Left renal pelvis (tissue), 4 donors: ENCODE results near the gene GRIN2C. TPM values are rescaled to one million over a fixed set of nuclear protein-coding genes. Genes with fewer than 3 reads are reported as not detected.

Source experiments
- DNase-seq, 4 donors: peaks; one replicate each; pipeline ENCODE4 v3.0.0-alpha.2; 2013; ENCODE audit warnings: low read depth in 4 of 4, low spot score in 3 of 4
- polyA plus RNA-seq, 4 donors: library from polyadenylated mRNA; unstranded; fragments of 120-200 nt; gene quantifications; one replicate each; pipeline ENCODE4 v1.2.1, GENCODE V29; 2013; ENCODE audit not compliant: insufficient read length in 4 of 4

Gene GRIN2C
- polyA plus RNA-seq, 4 donors, result 0.13 to 0.74 (median 0.27) TPM

DNA sequence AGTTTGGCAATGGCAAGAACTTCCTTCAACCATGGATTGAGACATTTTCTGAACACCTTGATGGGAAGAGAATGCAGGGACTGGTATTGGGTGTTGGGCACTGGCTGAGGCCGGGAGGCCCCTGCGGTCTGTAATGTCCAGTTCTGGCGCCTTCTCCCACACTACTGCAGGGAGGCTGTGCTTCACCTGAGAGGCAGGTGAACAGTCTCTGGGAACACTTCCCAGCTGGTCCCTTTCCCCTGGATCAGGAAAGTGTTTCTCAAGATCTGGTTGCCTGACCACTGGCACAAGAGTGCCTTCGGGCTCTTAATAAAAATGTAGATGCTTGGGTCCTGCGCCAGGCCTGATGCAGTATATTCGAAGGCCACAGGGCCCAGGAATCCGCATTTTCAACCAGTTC, 55.0 kb downstream of the GRIN2C start:
- DNase-seq, result no peak

DNA sequence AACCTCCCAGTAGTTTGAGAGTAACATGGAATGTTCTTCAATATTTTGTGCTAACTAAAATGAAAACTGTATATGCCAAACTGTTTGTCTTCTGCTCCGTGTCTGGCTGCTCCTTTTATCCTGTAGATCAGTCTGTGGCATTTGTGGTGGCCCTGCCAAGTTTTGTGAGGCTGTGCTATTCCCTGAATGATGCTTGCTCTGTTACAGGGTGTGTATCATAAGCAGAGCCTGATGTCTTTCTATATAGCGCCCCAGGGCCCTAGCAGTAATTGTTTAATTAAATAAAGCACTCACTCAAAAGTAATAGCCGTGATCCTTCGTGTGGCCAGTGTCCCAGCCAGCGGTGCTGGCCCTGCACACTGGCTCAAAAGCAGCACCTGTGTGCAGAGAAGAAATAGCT, 55.7 kb downstream of the GRIN2C start:
- DNase-seq, result no peak

DNA sequence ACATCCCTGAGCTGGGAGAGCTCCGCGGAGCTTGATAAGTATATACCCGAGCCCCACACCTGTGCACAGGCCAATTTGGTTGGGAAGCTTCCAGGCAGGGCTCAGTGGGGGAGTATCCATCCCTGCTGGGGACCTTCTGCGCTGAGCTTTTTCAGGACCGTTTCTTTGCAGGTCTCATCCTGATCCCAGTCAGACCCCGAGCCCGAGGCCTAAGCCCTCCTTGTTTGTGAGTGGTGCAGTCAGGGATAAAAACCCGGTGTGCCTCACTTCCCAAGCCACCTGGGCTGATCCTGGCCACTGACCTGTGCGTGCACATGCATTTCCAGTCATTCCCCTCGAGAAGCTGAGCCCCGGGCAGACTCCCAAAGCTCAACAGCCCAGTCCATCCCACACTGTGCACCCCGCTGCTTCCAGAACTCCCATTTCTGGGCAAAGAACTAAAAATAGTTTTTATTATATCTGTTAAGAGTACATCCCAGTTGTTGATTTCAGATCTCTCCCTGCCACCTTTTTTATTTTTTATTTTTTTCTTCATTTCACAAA, 56.2 kb downstream of the GRIN2C start:
- DNase-seq, result no peak

DNA sequence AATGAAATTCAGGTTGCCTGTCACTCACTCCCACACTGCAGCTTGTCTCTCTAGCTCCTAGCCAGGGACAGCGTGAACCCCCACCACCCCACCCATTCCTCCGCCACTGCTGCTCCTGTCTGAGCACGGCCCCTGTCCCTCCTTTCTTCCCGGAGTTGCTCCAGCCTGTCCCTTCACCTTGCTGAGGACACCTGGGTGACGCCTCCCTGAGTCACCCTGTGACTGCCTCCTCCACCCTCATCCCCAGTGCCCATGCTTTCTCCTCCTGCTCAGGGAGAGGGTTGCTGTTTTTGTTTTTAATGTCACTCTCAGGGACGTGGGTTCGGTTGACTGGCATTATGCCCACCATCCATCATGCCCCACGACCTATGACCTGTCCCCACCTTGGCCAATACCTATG, 57.8 kb downstream of the GRIN2C start:
- DNase-seq, result no peak

DNA sequence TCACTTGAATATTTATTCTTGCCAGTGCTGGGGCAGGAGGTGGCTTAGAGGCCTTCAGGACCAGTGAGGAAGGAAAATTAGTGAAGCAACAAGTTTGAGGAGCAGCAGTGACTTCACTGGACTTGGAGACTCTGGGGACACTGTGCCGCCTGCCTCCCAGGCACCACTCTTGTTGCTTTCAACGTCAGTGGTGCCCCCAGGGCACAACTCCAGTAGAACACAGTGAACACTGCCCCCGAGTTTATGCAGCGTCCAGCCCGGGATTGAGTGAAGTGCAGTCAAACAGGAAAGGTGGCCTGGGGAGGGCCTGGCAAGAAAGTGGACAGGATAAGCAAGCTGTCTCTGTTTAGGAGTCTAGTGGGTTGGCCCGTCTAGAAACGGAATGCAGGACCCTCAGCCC, 59.2 kb downstream of the GRIN2C start:
- no peak for DNase-seq

DNA sequence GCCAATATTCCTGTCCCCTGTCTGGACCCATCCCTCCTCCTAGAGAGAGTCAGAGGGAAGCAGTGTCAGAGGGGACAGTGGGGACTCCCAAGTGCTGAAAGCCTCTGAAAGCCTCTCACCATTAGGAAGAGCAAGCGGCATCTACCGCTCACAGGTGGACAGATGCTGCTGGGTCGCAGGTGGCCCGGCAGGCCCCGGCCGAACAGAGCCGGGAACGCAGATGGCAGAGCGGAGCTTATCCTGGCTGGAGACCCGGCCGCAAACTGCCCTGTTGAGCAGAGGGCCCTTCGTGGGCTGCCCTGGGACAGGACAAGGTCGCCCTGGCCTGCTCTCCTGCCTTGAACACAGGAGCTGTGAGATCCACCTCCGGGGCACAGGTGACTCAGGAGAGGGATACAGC, 60.6 kb downstream of the GRIN2C start:
- DNase-seq, result no peak

DNA sequence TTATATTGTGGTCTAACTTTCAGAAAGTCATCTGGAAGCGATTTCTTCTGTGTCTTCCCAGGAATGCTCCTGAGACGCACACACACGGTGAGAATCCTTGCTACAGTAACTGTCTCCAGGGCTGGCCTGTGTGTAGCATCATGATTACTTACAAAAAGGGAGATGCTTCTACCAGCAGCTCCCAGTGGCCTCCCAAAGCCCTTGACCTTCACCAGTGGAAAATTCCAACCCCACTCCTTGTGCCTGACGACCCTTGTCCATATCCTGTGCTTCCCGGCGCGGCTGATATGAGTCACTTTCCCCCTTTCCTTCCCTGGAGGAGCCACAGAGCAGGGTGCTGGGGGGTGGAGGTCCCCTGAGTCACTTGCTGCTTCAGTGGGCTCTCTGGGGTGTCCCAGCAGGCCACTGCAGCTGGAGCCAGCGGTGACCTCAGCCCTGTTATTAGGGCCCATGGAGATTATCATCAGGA, 61.4 kb downstream of the GRIN2C start:
- DNase-seq, result no peak

DNA sequence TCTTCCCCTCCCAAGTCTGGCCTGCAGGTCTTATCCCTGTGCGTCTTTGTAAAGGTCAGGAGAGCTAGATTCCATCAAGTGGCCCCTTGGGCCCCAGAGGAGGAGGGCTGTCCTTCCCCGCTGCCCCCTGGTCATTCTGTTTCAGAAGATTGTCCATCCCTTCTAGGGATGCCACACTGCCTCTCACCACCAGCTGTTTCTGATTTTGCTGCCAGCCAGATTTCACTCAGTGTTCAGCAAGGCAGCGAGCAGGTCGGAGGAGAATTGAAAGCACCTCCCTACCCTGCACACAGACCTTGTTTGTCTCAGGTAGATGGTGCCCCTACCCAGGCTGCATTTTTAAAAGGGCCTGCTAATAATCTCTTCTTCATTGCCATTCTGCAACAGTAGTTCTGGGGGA, 61.9 kb downstream of the GRIN2C start:
- DNase-seq, result no peak

DNA sequence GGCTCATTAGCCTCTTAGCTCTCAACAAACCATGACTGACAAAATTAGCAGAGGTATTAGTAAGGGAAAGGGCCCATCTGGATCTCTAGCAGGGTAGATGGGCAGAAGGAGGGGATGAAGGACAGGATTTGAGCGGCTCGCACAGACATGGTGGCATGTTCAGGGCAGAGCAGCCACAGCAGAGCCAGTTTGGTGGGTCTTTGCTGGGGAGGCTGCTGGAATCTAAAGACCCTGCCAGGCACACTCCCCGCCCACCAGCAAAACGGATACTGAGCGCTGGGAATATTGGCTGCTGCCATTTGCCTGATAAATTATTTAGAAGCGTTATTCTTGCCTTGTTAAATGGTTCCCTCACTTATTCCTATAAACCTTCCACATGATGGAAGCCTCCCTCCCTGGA, 62.8 kb downstream of the GRIN2C start:
- no peak for DNase-seq

DNA sequence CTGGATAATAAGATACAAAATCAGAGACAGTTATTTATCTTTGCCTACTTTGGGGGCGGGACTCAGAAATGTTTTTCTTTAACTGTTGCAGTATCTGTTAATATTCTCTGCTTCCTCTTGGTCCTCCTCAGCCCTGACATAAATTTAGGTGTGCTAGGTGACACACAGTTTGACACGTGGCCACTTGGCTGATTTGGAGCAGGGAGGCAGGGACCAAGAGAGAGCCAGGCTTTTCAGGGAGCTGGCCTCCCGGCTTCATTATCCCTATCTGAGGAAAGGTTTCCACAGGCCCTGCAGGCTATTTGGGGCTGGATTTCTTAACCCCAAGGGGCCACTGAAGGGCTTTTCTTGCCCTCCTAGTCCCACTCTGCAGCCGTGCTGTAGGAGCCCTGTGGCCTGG, 63.5 kb downstream of the GRIN2C start:
- no peak for DNase-seq

DNA sequence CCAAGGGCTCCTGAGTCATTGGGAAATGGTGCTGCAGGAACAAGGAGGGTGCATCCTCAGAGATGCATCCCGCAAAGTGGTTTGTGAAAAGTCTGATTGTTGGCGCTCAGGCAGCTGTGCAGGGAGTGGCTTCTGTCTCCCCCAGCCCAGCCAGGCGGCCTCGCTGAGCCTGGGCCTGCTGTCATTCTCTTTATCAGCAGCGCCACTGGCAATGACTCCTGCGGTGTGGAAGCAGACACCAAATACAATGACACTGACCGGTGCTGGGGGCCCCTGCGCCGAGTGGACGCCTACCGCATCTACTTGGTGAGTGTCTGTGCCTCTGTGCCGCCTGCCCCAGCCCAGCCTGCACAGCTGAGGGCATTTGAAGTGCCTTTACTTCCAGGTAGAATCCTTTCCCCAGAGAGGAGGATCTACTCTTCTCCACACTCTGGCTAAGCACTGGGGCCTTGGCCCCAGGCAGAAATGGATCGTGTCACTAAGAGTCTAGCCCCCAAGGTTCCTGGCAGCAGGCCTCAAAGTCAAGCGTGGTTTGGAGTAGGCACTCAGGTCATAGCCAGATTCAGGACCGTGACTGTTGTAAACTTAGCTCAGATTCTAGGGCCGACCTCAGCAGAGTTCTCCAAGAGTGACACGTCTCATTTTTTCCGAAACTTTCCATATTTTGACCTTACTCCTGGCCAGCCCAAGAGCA, 64.2 kb downstream of the GRIN2C start:
- DNase-seq, result no peak

DNA sequence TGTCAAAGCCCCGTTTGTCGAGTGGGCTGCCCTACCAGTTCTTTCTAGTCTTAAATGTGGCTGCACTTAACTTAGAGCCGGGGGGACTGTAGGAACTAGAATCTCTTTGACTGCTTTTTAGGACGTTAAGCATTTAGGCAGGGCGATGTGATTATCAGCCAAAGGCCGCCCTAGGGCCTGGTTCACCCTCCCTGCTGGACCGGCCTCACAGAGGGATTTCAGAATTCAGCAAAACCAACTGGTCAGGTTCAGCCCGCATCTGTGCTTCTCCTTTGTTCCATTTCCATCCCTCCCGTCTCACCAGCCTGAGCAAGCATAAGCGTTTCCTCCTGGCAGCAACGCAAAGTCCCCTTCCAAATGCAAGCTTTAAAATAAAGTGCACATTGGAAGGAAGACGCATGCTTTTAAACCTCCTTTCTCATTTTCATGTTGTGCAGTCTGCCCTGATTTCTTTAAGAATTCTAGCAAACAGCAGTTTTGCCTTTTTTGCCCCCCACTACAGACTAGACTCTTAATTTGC, 67.0 kb downstream of the GRIN2C start:
- DNase-seq, result no peak

Other genes starting within 250 kb of the GRIN2C start
- under 1 TPM; 0.09 to 0.48 (median 0.25) TPM for gene CD300E, start 236.1 kb downstream of the GRIN2C start, polyA plus RNA-seq
- under 1 TPM; 0.23 to 0.38 (median 0.30) TPM for gene CD300LF, start 147.0 kb downstream of the GRIN2C start, polyA plus RNA-seq
- 1 to 10 TPM; 1.7 to 5.6 (median 4.3) TPM for gene RAB37, start 122.6 kb downstream of the GRIN2C start, polyA plus RNA-seq
- 100 to 1,000 TPM in 3 of 4 donors, 10 to 100 TPM in 1; 22.4 to 179 (median 151) TPM for gene NHERF1, start 111.3 kb downstream of the GRIN2C start, polyA plus RNA-seq
- gene NAT9, start 83.5 kb downstream of the GRIN2C start, polyA plus RNA-seq, result 10 to 100 TPM; 40.1 to 57.4 (median 44.6) TPM
- gene FDXR, start 13.1 kb upstream of the GRIN2C start, polyA plus RNA-seq, result 10 to 100 TPM in 1 of 4 donors, 1 to 10 TPM in 3; 4.3 to 11.3 (median 6.1) TPM
- gene FADS6, start 33.7 kb upstream of the GRIN2C start, polyA plus RNA-seq, result under 1 TPM in 2 of 4 donors, not detected in 2; 0.36 to 0.49 TPM
- under 1 TPM; 0.48 to 0.82 (median 0.60) TPM for gene USH1G, start 63.4 kb upstream of the GRIN2C start, polyA plus RNA-seq
- gene OTOP2, start 64.4 kb upstream of the GRIN2C start, polyA plus RNA-seq, result under 1 TPM in 1 of 4 donors, not detected in 3; 0.08 TPM
- gene OTOP3, start 76.0 kb upstream of the GRIN2C start, polyA plus RNA-seq, result not detected
- gene HID1, start 112.9 kb upstream of the GRIN2C start, polyA plus RNA-seq, result 10 to 100 TPM in 3 of 4 donors, 1 to 10 TPM in 1; 5.4 to 19.6 (median 12.6) TPM
- 1 to 10 TPM; 7.4 to 9.7 (median 9.0) TPM for gene CDR2L, start 127.7 kb upstream of the GRIN2C start, polyA plus RNA-seq
- 10 to 100 TPM; 19.1 to 29.5 (median 25.6) TPM for gene MRPL58, start 152.8 kb upstream of the GRIN2C start, polyA plus RNA-seq
- gene ATP5PD, start 187.1 kb upstream of the GRIN2C start, polyA plus RNA-seq, result 100 to 1,000 TPM; 181 to 366 (median 314) TPM
- gene KCTD2, start 187.3 kb upstream of the GRIN2C start, polyA plus RNA-seq, result 10 to 100 TPM; 27.8 to 36.6 (median 31.1) TPM
- gene SLC16A5, start 228.1 kb upstream of the GRIN2C start, polyA plus RNA-seq, result 10 to 100 TPM; 13.4 to 43.4 (median 23.9) TPM